Heart right ventricle (tissue), 16 donors: ENCODE data around the gene JSRP1. TPM values are rescaled to one million over a fixed set of nuclear protein-coding genes. Genes with fewer than 3 reads are reported as not detected.

Experiments
- ATAC-seq, 8 donors: fragments of 200-7000 bp; cut with Tn5 transposase; one replicate each; pipeline ENCODE4 v1.9.1; 2020; ENCODE audit warnings: mild to moderate bottlenecking in 8 of 8, moderate library complexity in 8 of 8, moderate number of reproducible peaks in 1 of 8
- DNase-seq, 2 donors: peaks; one replicate each; pipeline ENCODE4 v3.0.0-alpha.2; 2020
- H3K27ac ChIP-seq, 10 donors: fragments of 200-600 bp; sonication (generic) in 2 of 10; one replicate each; pipeline versions ENCODE4 v1.5.0 to v1.8.0; 2020 to 2022; ENCODE audit warnings: mild to moderate bottlenecking in 3 of 10
- H3K27me3 ChIP-seq, 7 donors: fragments of 200-600 bp; one replicate each; pipeline ENCODE4 v1.8.0; 2021 to 2022; ENCODE audit warnings: mild to moderate bottlenecking in 2 of 7
- H3K36me3 ChIP-seq, 9 donors: fragments of 200-600 bp; sonication (generic) in 1 of 9; one replicate each; pipeline versions ENCODE4 v1.5.0 to v1.8.0; 2020 to 2022; ENCODE audit warnings: mild to moderate bottlenecking in 2 of 9
- H3K4me1 ChIP-seq, 9 donors: fragments of 200-600 bp; sonication (generic) in 1 of 9; one replicate each; pipeline versions ENCODE4 v1.5.0 to v1.8.0; 2020 to 2022; ENCODE audit warnings: mild to moderate bottlenecking in 4 of 9
- H3K4me3 ChIP-seq, 10 donors: fragments of 200-600 bp; sonication (generic) in 2 of 10; one replicate each; pipeline versions ENCODE4 v1.5.0 to v1.8.0; 2020 to 2022; ENCODE audit warnings: mild to moderate bottlenecking in 7 of 10, moderate library complexity in 2 of 10
- H3K9me3 ChIP-seq, 11 donors: fragments of 200-600 bp in 10 of 11; sonication (generic) in 2 of 11; one replicate each; pipeline versions ENCODE4 v1.5.0 to v1.8.0; 2013 to 2022; ENCODE audit warnings: mild to moderate bottlenecking in 2 of 11, control low read depth in 1 of 11, moderate library complexity in 1 of 11
- CTCF ChIP-seq, 9 donors: fragments of 200-600 bp; sonication (generic) in 2 of 9; IDR thresholded peaks; one replicate each; pipeline versions ENCODE4 v1.5.0 to v1.8.0; 2021 to 2022; ENCODE audit warnings: antibody characterized with exemption in 9 of 9, mild to moderate bottlenecking in 5 of 9, moderate library complexity in 1 of 9
- WGBS, 2 donors: extraction: QIAGEN DNeasy Blood & Tissue Kit; methylation state at CpG; one replicate each; pipeline ENCODE4 v1.1.7; 2013; ENCODE audit warnings: inconsistent platforms in 1 of 2; 5-methylcytosine and 5-hydroxymethylcytosine counted together
- intact Hi-C, 10 donors: fragments of 100-400 bp; cut with DNase I; formaldehyde crosslinking; loops; one replicate each; pipeline versions ENCODE4 v1.11.1 to v1.14.2; 2022
- polyA plus RNA-seq, 2 donors: library from polyadenylated mRNA; stranded (reverse); fragments of 200-250 nt; gene quantifications; one replicate each; pipeline ENCODE4 v1.2.3, GENCODE V29; 2013
- total RNA-seq, 10 donors: library from RNA; stranded (reverse); fragmentation: NEBNext Ultra II Directional in 3 of 10; extraction: Animal tissue kit (Norgen Biotek cat#: 25700) in 3 of 10; gene quantifications; one replicate each; pipeline versions ENCODE4 v1.2.1 to v1.2.4, GENCODE V29; 2021 to 2023
- donor health status: Arrhythmogenic right ventricular cardiomyopathy.
- donor health status: ischemic (EF 13 %, LVEDD 7.1; RV severe dilation, severe dysfunction).
- donor health status: healthy with polysubstance abuse.
- donor health status: DM: no; HTN: yes; CAD: no.
- donor health status: DM: no; HTN: no; CAD: no.
- donor health status: ischemic (EF 25% LVEDD 6.9; RV normal size, moderate dysfunction).
- donor health status: ischemic (EF 25% LVEDD 5.7; RV mildly dilated, moderate dysfunction).
- donor health status: healthy.
- donor health status: DM: yes; HTN: yes; CAD: no.
- donor health status: Ischemic cardiomyopathy.
- donor health status: ischemic (EF 35%, LVEDD 5.7; RV mildly dilated, moderate dysfunction).
- donor health status: nonischemic (EF 11% LVEDD 7.7; RV severe dilation, severe dysfunction).
- donor health status: DM: yes; HTN: yes; CAD: no.
- donor health status: PGD.
- donor health status: ischemic (EF 29% LVEDD 5.4; RV normal size, mild dysfunction).
- donor health status: nonischemic (EF 23%, LVEDD 6.1; RV moderate dilation, normal function).

The JSRP1 gene
- total and polyA plus RNA-seq, 12 donors, result 0.29 to 0.72 (median 0.38) TPM; not detected in 8

DNA sequence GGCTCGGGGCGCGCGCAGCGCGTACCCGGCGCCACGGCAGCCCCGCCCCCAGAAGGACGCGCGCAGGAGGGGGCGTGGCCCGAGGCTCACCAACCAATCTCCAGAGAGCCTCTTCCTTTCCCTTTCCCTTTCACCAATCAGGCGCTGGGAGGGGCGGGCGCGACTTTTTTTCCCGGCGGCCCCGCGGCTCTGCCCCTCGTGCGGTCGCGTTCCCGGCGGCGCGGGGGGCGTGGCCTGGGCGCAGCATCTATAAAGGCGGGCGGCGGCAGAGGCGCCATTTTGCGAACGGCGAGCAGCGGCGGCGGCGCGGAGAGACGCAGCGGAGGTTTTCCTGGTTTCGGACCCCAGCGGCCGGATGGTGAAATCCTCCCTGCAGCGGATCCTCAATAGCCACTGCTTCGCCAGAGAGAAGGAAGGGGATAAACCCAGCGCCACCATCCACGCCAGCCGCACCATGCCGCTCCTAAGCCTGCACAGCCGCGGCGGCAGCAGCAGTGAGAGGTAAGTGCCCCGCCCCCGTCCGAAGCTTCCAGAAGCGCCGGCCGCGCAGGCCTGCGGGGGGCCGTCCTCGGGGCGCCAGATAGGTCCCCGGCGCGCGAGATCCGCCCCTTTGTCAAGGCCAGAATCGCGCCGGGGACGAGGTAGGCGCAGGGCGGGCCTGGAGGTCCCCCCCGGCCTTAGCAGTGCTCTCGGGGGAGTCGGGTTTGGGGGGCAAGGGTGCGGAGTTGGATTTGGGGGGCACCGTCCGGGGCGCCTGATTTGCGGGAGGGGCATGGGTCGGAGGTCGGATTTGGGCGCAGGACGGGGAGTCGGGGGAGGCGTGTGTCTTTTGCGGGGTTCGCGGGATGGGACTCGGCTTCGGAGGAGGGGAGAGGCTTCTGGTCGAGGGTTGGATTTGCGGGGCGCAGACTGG is 13.3 kb upstream of the JSRP1 start:
- 1% methylated on average over 97 to 103 of the region's 103 CpGs for WGBS, 2 donors
- DNase-seq, result peak; percentile 99
- Histone ChIP-seq H3K27ac (peak overlapping the region; percentile 94 to 100 (median 99)), H3K36me3 (peaks cover 0 to 32% (median 14%) of the 10 kb centered on the region in 9 donors), H3K4me1 (peaks cover 15 to 78% (median 47%) of the 10 kb centered on the region in 9 donors), H3K9me3 (no peaks in the 10 kb centered on the region), H3K27me3 (no peaks in the 10 kb centered on the region), H3K4me3 (peak overlapping the region; percentile 89 to 100 (median 100))
- ATAC-seq, result peak; percentile 86 to 93 (median 90)
- TF ChIP-seq CTCF (IDR thresholded peaks at IDR 0.05), result peak in 1 of 9 donors; percentile 17
- intact Hi-C loops, result loop anchor here (1.0 to 10.0 kb wide), 10 partner anchors 32 to 125 kb away; partner anchors contain the start of genes PLEKHJ1 (in 5 of the 10), SF3A2 (in 5 of the 10), AP3D1 (in 2 of the 10) and DOT1L (in 1 of the 10)

- Histone ChIP-seq H3K27me3 (no peaks in the 10 kb centered on the region), H3K36me3 (peaks cover 0 to 26% (median 14%) of the 10 kb centered on the region in 9 donors), H3K27ac (peak overlapping the region in 9 of 10 donors; percentile 19 to 100 (median 99)), H3K9me3 (no peaks in the 10 kb centered on the region), H3K4me3 (peak overlapping the region; percentile 19 to 100 (median 100)), H3K4me1 (peaks cover 15 to 71% (median 41%) of the 10 kb centered on the region in 9 donors)
- ATAC-seq (no peak), DNase-seq (no peak)
- intact Hi-C loops, result loop anchor here in 2 of 10 donors (1.0 to 2.0 kb wide), 3 partner anchors 32 to 106 kb away; partner anchors contain the start of genes PLEKHJ1 (in 2 of the 2), SF3A2 (in 2 of the 2) and DOT1L (in 1 of the 2)
- no peak for TF ChIP-seq CTCF (IDR thresholded peaks at IDR 0.05)
- WGBS, 2 donors, result 1 to 2% methylated on average over 19 of the region's 19 CpGs
Measured at GRCh38 chr19:2268861-2269243, 12.6 kb upstream of the JSRP1 start.

GRCh38 chr19:2268480-2268830 is 12.2 kb upstream of the JSRP1 start:
- no peak for ATAC-seq
- 87 to 92% methylated on average over 4 of the region's 4 CpGs for WGBS, 2 donors
- Histone ChIP-seq H3K9me3 (no peaks in the 10 kb centered on the region), H3K4me1 (peaks cover 14 to 68% (median 37%) of the 10 kb centered on the region in 9 donors), H3K4me3 (peak overlapping the region in 8 of 10 donors; percentile 95 to 100 (median 100)), H3K36me3 (peaks cover 0 to 26% (median 14%) of the 10 kb centered on the region in 9 donors), H3K27ac (peak overlapping the region in 5 of 10 donors; percentile 99 to 100 (median 99)), H3K27me3 (no peaks in the 10 kb centered on the region)
- intact Hi-C loops, result loop anchor here in 1 of 10 donors (2.0 kb wide), 2 partner anchors 32 to 106 kb away; partner anchors contain the start of genes DOT1L, PLEKHJ1 and SF3A2
- no peak for TF ChIP-seq CTCF (IDR thresholded peaks at IDR 0.05)
- no peak for DNase-seq
